Measurements from ENCODE around the gene RBMS1.
A peak's percentile ranks its signal among the peaks of the same experiment; 100 is the strongest.

The RBMS1 gene

DNA sequence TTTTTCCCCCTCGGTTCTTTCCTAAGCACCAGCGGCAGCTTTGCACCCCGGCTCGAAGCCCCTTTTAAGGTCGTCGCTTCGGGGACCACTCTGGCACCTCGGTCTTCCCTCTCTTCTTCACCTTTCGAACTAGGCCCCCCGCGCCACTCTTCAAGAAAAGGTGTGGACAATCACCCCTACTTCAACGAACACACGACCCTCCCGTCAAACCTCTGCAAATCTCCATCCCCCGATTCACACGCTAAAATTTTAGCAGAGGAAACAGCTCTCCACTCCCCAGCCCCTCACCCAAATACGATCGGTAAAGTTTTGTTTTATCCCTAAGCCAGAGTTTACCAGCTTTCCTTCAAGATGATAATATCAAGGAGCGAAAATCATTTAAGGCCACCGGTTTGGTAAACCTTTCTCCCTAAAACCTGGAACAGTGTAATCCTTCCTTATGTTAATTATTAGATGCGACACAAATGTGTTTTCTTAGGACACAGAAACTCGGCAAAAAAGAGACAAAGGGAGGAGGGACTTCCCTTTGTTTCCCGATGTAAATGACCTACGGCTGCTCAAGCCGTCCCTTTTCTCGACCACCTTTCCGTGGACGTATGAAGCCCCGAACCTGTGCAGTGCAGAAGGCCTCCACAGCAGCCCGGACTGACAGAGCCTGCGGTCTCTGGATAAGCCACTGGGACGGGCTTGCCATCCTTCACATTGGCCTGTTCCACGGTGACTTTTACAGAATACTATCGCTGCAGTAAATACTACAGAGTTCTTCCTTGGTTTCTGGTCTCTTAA, 85.2 kb downstream of the RBMS1 start:
- TF ChIP-seq POLR2AphosphoS5 (IDR thresholded peaks at IDR 0.05; ENCODE audit: low read depth, low read length), result no peak
- no peak for TF ChIP-seq REST (IDR thresholded peaks at IDR 0.05; ENCODE audit: insufficient read depth in 1 of 2, low read depth in 2 of 2, low read length in 2 of 2)
- TF ChIP-seq TAF1 (IDR thresholded peaks at IDR 0.05; ENCODE audit: borderline replicate concordance, insufficient read depth, low read length), result no peak
- no peak for TF ChIP-seq FOXP2 (optimal IDR thresholded peaks at IDR 0.05; ENCODE audit: borderline replicate concordance, extremely low read depth, extremely low read length, insufficient read depth)
- TF ChIP-seq SIN3A (IDR thresholded peaks at IDR 0.05; ENCODE audit: borderline replicate concordance, insufficient read depth, low read length), result no peak

GRCh38 chr2:160407393-160408172, 86.0 kb downstream of the RBMS1 start:
- TF ChIP-seq SIN3A (IDR thresholded peaks at IDR 0.05; ENCODE audit: borderline replicate concordance, insufficient read depth, low read length) (no peak), POLR2AphosphoS5 (IDR thresholded peaks at IDR 0.05; ENCODE audit: low read depth, low read length) (no peak), TAF1 (IDR thresholded peaks at IDR 0.05; ENCODE audit: borderline replicate concordance, insufficient read depth, low read length) (no peak), FOXP2 (optimal IDR thresholded peaks at IDR 0.05; ENCODE audit: borderline replicate concordance, extremely low read depth, extremely low read length, insufficient read depth) (no peak), REST (IDR thresholded peaks at IDR 0.05; ENCODE audit: insufficient read depth in 1 of 2, low read depth in 2 of 2, low read length in 2 of 2) (no peak)

GRCh38 chr2:160406591-160407392, 86.8 kb downstream of the RBMS1 start:
- TF ChIP-seq TAF1 (IDR thresholded peaks at IDR 0.05; ENCODE audit: borderline replicate concordance, insufficient read depth, low read length) (peak; percentile 66; the same call in 1 of the 2 replicates), SIN3A (IDR thresholded peaks at IDR 0.05; ENCODE audit: borderline replicate concordance, insufficient read depth, low read length) (peak; percentile 91; the same call in 1 of the 2 replicates), FOXP2 (optimal IDR thresholded peaks at IDR 0.05; ENCODE audit: borderline replicate concordance, extremely low read depth, extremely low read length, insufficient read depth) (no peak)

GRCh38 chr2:160405077-160405867, 88.3 kb downstream of the RBMS1 start:
- TF ChIP-seq TAF1 (IDR thresholded peaks at IDR 0.05; ENCODE audit: borderline replicate concordance, insufficient read depth, low read length) (no peak), REST (IDR thresholded peaks at IDR 0.05; ENCODE audit: insufficient read depth in 1 of 2, low read depth in 2 of 2, low read length in 2 of 2) (no peak), POLR2AphosphoS5 (IDR thresholded peaks at IDR 0.05; ENCODE audit: low read depth, low read length) (no peak), SIN3A (IDR thresholded peaks at IDR 0.05; ENCODE audit: borderline replicate concordance, insufficient read depth, low read length) (no peak), FOXP2 (optimal IDR thresholded peaks at IDR 0.05; ENCODE audit: borderline replicate concordance, extremely low read depth, extremely low read length, insufficient read depth) (no peak)
